Measurements from ENCODE around the gene COL16A1. TPM values are rescaled to one million over a fixed set of nuclear protein-coding genes. Genes with fewer than 3 reads are reported as not detected.
A peak's percentile ranks its signal among the peaks of the same experiment; 100 is the strongest.

COL16A1 gene
- total RNA-seq, 1 experiment from 2014 or later = 0.50 TPM

- 0 out of 2 replicates have a peak, but pooled peaks cover 5% of the 10 kb centered on the region for H3K4me1 ChIP-seq
- intact Hi-C loops (cut with micrococcal nuclease; ENCODE audit: unreplicated experiment) = no loop called here
- H3K36me3 Mint-ChIP-seq (ENCODE audit: insufficient read depth, unreplicated experiment) = peaks cover under 1% of the 10 kb centered on the region
- H3K9me3 Mint-ChIP-seq (ENCODE audit: unreplicated experiment) = no peaks in the 10 kb centered on the region
- H3K4me3 ChIP-seq (ENCODE audit: low read depth, low read length) = no peak overlapping the region
- POLR2A ChIA-PET = no interaction called here
- no peak overlapping the region for H3K4me3 Mint-ChIP-seq (ENCODE audit: unreplicated experiment)
- CTCF ChIA-PET = interaction anchor here (0.6 to 1.2 kb wide), 2 partner anchors 138 to 337 kb away, joined by 5 read pairs; no protein-coding TSS in a partner anchor
- no peaks in the 10 kb centered on the region for H3K36me3 ChIP-seq (ENCODE audit: control insufficient read depth, insufficient read depth, low read length)
- TF ChIP-seq, protein P1, sequence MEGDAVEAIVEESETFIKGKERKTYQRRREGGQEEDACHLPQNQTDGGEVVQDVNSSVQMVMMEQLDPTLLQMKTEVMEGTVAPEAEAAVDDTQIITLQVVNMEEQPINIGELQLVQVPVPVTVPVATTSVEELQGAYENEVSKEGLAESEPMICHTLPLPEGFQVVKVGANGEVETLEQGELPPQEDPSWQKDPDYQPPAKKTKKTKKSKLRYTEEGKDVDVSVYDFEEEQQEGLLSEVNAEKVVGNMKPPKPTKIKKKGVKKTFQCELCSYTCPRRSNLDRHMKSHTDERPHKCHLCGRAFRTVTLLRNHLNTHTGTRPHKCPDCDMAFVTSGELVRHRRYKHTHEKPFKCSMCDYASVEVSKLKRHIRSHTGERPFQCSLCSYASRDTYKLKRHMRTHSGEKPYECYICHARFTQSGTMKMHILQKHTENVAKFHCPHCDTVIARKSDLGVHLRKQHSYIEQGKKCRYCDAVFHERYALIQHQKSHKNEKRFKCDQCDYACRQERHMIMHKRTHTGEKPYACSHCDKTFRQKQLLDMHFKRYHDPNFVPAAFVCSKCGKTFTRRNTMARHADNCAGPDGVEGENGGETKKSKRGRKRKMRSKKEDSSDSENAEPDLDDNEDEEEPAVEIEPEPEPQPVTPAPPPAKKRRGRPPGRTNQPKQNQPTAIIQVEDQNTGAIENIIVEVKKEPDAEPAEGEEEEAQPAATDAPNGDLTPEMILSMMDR (IDR thresholded peaks at IDR 0.05; ENCODE audit: insufficient read depth in 1 of 2, low read depth in 1 of 2, low read length in 1 of 2, severe bottlenecking in 1 of 2, unreplicated experiment in 1 of 2) = no peak
- no peaks in the 10 kb centered on the region for H3K27me3 ChIP-seq (replicated peaks; ENCODE audit: control insufficient read depth, insufficient read depth, low read length)
- no peaks in the 10 kb centered on the region for H3K27me3 Mint-ChIP-seq (ENCODE audit: insufficient read depth, unreplicated experiment)
- H3K27ac Mint-ChIP-seq (ENCODE audit: unreplicated experiment) = no peak overlapping the region
- DNase-seq = peak; percentile 25 to 48
- H3K9me3 ChIP-seq = no peaks in the 10 kb centered on the region
- BruUV-seq (replicated peaks) = no TSS peak
- H3K4me1 Mint-ChIP-seq (ENCODE audit: low read depth, unreplicated experiment) = peaks cover 17% of the 10 kb centered on the region
Measured at GRCh38 chr1:31651089-31651420, 52.8 kb downstream of the COL16A1 start.

DNA sequence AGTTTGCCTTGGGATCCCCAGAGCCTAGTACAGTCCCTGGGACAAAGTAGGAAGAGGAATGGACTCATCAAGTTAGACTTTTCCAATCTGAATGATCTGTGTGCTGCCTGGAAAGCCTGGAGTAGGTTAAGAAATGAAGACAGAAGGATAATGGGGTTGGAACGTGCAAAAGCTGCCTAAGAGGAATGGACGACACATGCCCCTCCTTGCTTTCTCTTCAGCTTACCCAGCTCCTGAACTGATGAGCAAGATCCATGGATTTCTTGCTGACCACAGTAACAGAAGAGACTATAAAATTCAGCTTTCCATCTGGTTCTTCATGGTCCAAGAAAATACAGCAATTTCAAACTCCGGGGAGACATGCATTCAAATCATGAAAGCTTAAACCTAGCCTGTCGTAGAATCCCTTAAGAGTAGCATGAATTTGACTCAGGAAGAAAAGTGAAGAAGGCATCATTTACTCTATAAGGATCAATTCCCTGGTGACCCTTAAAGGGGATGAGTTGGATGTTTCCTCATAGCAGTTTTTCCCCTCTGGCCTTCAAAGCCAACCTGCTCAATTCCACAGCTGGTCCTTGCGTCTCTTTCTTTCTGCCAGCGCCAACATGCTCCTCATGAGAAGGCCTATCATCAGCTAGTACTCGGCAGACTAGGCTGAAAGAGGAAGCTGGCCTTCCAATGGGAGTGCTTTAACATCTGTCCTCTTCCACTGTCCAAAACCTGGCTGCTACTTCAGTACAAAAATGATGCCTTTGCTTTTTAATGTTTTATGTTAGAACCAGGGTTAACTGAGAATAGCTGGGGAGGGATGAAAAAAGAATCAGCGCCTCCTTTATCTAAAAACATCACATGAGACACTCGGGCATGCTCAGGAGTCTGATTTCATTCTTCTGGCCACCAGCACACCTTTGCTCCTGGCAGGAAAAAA is 53.4 kb downstream of the COL16A1 start:
- peaks cover 5% of the 10 kb centered on the region for H3K36me3 Mint-ChIP-seq (ENCODE audit: insufficient read depth, unreplicated experiment)
- DNase-seq = no peak
- intact Hi-C loops (cut with micrococcal nuclease; ENCODE audit: unreplicated experiment) = no loop called here
- no peak overlapping the region for H3K4me3 ChIP-seq (ENCODE audit: low read depth, low read length)
- no peak overlapping the region for H3K27ac Mint-ChIP-seq (ENCODE audit: unreplicated experiment)
- POLR2A ChIA-PET = no interaction called here
- no peak overlapping the region for H3K4me3 Mint-ChIP-seq (ENCODE audit: unreplicated experiment)
- H3K9me3 ChIP-seq = no peaks in the 10 kb centered on the region
- 0 out of 2 replicates have a peak, but pooled peaks cover 9% of the 10 kb centered on the region for H3K4me1 ChIP-seq
- TF ChIP-seq, protein P1 (IDR thresholded peaks at IDR 0.05; ENCODE audit: insufficient read depth in 1 of 2, low read depth in 1 of 2, low read length in 1 of 2, severe bottlenecking in 1 of 2, unreplicated experiment in 1 of 2) = no peak
- no peaks in the 10 kb centered on the region for H3K27me3 ChIP-seq (replicated peaks; ENCODE audit: control insufficient read depth, insufficient read depth, low read length)
- no peaks in the 10 kb centered on the region for H3K36me3 ChIP-seq (ENCODE audit: control insufficient read depth, insufficient read depth, low read length)
- CTCF ChIA-PET = interaction anchor here (1.2 kb wide), 1 partner anchor 139 kb away, joined by 5 read pairs; no protein-coding TSS in a partner anchor
- no peaks in the 10 kb centered on the region for H3K27me3 Mint-ChIP-seq (ENCODE audit: insufficient read depth, unreplicated experiment)
- peaks cover 17% of the 10 kb centered on the region for H3K4me1 Mint-ChIP-seq (ENCODE audit: low read depth, unreplicated experiment)
- BruUV-seq (replicated peaks) = no TSS peak
- H3K9me3 Mint-ChIP-seq (ENCODE audit: unreplicated experiment) = no peaks in the 10 kb centered on the region

DNA sequence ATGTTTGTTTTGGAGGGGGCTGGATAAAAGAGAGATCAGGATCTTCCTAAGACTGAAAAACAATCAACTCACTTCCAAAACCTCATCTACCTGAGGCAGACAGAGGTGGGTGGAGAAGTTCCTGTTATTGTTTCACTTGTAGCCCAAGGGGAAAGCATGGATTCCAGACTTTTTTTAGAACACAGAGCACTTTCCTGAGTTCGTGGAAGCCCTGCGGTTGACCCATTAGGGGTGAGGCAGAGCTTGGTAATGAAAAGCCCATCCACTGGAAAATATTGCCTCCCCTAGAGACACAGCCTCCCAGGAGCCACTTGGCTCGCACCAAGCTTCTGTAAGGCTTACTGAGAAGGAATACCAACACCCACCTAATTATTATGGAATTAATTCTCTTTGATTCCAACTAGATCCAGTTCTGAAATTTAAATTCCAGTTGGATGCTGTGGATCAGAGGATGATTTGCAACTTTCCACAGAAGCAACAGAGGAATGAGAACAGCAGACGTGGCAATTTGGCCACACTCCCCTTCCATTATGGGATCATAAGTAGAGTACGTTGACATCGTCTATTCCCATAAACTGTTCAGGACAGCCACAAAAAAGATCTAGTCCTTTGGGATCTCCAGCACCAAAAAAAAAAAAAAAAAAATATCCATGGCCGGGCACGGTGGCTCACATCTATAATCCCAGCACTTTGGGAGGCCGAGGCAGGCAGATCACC is 55.0 kb downstream of the COL16A1 start:
- H3K4me1 Mint-ChIP-seq (ENCODE audit: low read depth, unreplicated experiment) = peaks cover 17% of the 10 kb centered on the region
- POLR2A ChIA-PET = no interaction called here
- no peaks in the 10 kb centered on the region for H3K9me3 ChIP-seq
- intact Hi-C loops (cut with micrococcal nuclease; ENCODE audit: unreplicated experiment) = no loop called here
- no TSS peak for BruUV-seq (replicated peaks)
- H3K4me1 ChIP-seq = 0 out of 2 replicates have a peak, but pooled peaks cover 9% of the 10 kb centered on the region
- no peak overlapping the region for H3K4me3 Mint-ChIP-seq (ENCODE audit: unreplicated experiment)
- no peak overlapping the region for H3K4me3 ChIP-seq (ENCODE audit: low read depth, low read length)
- peaks cover 17% of the 10 kb centered on the region for H3K36me3 Mint-ChIP-seq (ENCODE audit: insufficient read depth, unreplicated experiment)
- no peaks in the 10 kb centered on the region for H3K9me3 Mint-ChIP-seq (ENCODE audit: unreplicated experiment)
- H3K27me3 ChIP-seq (replicated peaks; ENCODE audit: control insufficient read depth, insufficient read depth, low read length) = no peaks in the 10 kb centered on the region
- CTCF ChIA-PET = no interaction called here
- DNase-seq = no peak
- TF ChIP-seq, protein P1 (IDR thresholded peaks at IDR 0.05; ENCODE audit: insufficient read depth in 1 of 2, low read depth in 1 of 2, low read length in 1 of 2, severe bottlenecking in 1 of 2, unreplicated experiment in 1 of 2) = no peak
- no peaks in the 10 kb centered on the region for H3K36me3 ChIP-seq (ENCODE audit: control insufficient read depth, insufficient read depth, low read length)
- no peak overlapping the region for H3K27ac Mint-ChIP-seq (ENCODE audit: unreplicated experiment)
- no peaks in the 10 kb centered on the region for H3K27me3 Mint-ChIP-seq (ENCODE audit: insufficient read depth, unreplicated experiment)

Data from Caco-2 (cell line).